Epithelial cell of esophagus (primary cell): Measurements from ENCODE around the gene RASGRF2.
"Not testable (repeated sequence)": the region's sequence is repeated elsewhere in the genome, so short reads cannot be mapped to it uniquely, and the experiment has no call there.

Source experiments
- DNase-seq: peaks from one replicate; pipeline ENCODE4 v3.0.0; 2010; ENCODE audit warnings: low read depth
- H3K4me3 ChIP-seq: 2 replicates; pipeline ENCODE4 v1.5.1; 2011; ENCODE audit warnings: mild to moderate bottlenecking, low read length, control low read depth
- TF ChIP-seq, protein P1 (sequence below): IDR thresholded peaks from 2 replicates; pipeline ENCODE4 v1.5.1; 2011; ENCODE audit warnings: low read depth, mild to moderate bottlenecking, low read length, control low read depth, inconsistent platforms; ENCODE audit not compliant: insufficient read depth; ENCODE audit errors: missing control alignments

Gene RASGRF2

DNA sequence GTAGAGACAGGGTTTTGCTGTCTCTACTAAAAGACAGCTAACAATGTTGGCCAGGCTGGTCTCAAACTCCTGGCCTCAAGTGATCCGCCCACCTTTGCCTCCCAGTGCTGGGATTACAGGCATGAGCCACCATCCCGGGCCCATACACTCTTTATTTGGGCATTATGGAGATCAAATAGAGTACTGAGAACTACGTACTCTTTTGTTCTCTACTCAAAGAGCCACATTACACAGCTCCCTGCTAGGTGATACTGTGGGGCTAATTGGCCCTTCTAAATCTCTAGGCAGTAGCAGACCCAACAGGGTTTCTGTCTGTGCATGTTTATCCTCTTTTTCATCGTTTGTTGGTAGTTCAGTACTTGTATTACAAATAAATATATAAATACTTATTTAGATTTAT, 289.1 kb downstream of the RASGRF2 start:
- no peak overlapping the region for H3K4me3 ChIP-seq
- no peak for DNase-seq

DNA sequence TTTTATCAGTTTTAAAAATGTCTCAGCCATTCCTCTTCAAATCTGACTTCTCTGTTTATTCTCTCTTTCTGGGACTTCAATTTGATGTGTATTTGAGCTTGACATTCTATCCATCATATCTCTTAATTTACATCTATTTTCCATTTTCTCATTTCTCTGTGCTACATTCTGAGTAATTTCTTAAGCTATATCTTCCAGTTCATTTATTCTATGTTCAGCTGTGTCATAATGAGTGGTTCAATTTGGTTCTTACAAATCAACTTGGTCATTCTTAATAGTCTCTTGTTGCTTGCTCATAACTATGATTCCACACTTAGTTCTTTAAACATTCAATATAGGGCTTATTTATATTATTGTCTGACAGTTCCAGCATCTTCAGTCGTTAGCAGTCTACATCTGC, 289.8 kb downstream of the RASGRF2 start:
- no peak overlapping the region for H3K4me3 ChIP-seq
- TF ChIP-seq, protein P1, sequence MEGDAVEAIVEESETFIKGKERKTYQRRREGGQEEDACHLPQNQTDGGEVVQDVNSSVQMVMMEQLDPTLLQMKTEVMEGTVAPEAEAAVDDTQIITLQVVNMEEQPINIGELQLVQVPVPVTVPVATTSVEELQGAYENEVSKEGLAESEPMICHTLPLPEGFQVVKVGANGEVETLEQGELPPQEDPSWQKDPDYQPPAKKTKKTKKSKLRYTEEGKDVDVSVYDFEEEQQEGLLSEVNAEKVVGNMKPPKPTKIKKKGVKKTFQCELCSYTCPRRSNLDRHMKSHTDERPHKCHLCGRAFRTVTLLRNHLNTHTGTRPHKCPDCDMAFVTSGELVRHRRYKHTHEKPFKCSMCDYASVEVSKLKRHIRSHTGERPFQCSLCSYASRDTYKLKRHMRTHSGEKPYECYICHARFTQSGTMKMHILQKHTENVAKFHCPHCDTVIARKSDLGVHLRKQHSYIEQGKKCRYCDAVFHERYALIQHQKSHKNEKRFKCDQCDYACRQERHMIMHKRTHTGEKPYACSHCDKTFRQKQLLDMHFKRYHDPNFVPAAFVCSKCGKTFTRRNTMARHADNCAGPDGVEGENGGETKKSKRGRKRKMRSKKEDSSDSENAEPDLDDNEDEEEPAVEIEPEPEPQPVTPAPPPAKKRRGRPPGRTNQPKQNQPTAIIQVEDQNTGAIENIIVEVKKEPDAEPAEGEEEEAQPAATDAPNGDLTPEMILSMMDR, result no peak
- no peak for DNase-seq

More for the DNA sequence above, 289.1 kb downstream of the RASGRF2 start:
- TF ChIP-seq, protein P1, result no peak

DNA sequence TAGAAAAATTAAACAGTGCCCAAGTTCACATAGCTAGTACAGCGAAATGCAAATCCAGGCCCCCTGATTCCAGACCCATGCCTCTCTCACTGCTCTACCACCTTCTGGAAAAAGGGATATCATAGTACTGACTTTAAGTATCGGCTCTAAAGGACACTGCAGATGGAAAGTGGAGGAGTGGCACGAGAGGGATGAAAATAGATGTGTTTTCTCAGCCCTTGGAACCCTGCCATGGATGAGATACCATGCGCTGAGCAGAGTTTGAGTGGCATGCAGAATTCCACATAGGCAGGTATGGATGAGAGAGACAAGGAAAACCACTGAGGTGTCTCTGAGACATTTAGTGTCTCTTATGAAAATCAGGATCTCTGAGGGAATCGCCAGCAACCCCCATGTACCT, 291.8 kb downstream of the RASGRF2 start:
- no peak overlapping the region for H3K4me3 ChIP-seq
- DNase-seq, result no peak
- TF ChIP-seq, protein P1, result no peak

DNA sequence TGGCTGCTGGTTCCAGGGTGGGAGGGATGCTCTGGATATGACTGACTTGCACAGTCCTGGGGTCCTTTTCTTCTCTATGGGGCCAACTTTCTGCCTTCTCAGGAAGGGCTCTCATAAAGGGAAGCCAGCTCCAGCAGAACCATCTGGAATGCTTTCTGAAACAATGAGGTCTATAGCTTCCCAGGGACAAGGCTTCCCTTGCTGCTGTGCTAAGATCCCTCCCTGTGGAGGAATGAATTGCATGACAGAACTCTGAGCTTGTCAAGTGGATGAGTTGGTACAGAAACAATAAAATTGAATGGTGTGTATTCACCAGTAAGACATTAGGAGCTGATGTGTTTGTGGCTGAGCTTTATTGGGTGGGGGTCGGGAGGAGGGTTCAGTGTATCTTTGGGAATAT, 292.7 kb downstream of the RASGRF2 start:
- TF ChIP-seq, protein P1, result no peak
- DNase-seq, result no peak
- H3K4me3 ChIP-seq, result no peak overlapping the region

DNA sequence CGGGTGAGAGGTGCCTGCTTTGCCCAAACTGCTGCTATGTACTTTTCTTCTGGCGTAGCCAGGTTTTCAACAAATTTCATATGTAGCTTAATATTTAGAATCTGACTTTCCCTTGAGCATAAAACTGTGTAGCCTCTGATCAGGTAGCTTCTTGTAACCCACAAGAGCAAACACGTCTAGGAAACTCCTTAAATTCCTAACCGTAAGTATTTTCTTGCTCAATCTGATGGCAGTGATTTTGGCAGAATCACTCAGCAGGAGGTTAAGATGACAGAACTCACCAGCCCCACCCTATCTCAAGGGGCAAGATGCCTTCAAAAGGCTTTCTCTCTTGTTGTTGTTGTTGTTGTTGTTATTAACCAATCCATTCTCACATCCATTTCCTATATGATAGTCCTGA, 293.7 kb downstream of the RASGRF2 start:
- TF ChIP-seq, protein P1, result no peak

DNA sequence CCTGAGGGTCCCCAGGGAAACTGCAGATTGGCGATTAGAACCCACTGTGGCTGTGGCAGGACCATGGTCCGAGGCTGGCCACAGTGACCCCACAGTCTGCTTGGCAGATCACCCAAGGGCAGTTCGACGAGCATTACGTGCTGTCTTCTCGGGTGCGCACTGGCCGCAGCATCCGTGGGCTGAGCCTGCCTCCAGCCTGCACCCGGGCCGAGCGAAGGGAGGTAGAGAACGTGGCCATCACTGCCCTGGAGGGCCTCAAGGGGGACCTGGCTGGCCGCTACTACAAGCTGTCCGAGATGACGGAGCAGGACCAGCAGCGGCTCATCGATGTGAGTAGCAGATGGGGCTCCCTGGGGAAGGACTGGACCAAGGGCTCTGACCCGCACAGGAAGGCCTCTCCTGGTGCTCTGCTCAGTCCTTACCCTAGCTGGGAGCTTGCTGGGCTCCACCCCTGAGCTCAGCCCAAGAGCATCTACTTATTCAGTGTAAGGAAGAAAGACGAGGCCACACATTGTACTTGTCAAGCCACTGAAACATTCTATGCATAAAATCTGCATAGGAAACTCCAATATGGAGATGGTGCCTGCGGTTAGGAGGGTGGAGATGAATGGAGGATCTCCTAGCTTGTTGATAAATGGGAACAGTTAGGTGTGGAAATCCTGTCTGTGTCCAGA, 294.9 kb downstream of the RASGRF2 start:
- no peak overlapping the region for H3K4me3 ChIP-seq
- TF ChIP-seq, protein P1, result no peak
- no peak for DNase-seq

More for the DNA sequence above, 293.7 kb downstream of the RASGRF2 start:
- DNase-seq, result peak; percentile 84
- H3K4me3 ChIP-seq, result no peak overlapping the region

DNA sequence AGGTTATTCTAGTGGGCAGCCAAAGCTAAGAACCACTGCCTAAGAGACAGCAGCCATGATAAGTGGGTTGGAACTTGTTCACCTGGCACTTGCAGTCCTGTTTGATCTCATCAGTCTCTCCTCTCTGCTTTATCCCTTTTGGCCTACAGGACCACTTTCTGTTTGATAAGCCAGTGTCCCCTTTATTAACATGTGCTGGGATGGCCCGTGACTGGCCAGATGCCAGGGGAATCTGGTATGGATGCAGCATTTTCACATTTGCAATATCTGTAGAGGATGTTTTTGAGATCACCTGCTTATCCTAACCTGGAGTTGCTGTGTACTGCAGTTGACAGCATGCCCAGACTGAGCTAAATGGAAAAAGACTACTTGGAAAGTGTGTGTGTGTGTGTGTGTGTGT, 296.6 kb downstream of the RASGRF2 start:
- TF ChIP-seq, protein P1, result no peak

DNA sequence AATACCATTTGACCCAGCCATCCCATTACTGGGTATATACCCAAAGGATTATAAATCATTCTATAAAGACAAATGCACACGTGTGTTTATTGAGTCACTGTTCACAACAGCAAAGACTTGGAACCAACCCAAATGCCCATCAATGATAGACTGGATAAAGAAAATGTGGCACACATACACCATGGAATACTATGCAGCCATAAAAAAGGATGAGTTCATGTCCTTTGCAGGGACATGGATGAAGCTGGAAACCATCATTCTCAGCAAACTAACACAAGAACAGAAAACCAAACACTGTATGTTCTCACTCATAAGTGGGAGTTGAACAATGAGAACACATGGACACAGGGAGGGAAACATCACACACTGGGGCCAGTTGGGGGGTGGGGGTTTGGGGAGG, 302.6 kb downstream of the RASGRF2 start:
- DNase-seq, H3K4me3 ChIP-seq: not testable (repeated sequence)

More for the DNA sequence above, 296.6 kb downstream of the RASGRF2 start:
- H3K4me3 ChIP-seq, result no peak overlapping the region
- no peak for DNase-seq
